WTC11 (cell line): Measurements from ENCODE around the gene PCDH9. TPM values are rescaled to one million over a fixed set of nuclear protein-coding genes. Genes with fewer than 3 reads are reported as not detected.

Experiments used
- ATAC-seq: fragments of 200-7000 bp; cut with Tn5 transposase; 2 replicates; pipeline ENCODE4 v1.10.0; 2021; ENCODE audit warnings: mild to moderate bottlenecking, moderate library complexity
- CTCF ChIA-PET: fragments of 300-600 bp; sonication (Branson Sonifier 250); formaldehyde crosslinking; loops from one replicate; lab custom pipeline; 2021; ENCODE audit warnings: antibody characterized with exemption; lab: Charles Lee
- POLR2A ChIA-PET: fragments of 350-600 bp; sonication (Branson Sonifier 250); formaldehyde crosslinking; loops from one replicate; lab custom pipeline; 2021; ENCODE audit warnings: antibody characterized with exemption; lab: Charles Lee
- DNase-seq: peaks from one replicate; pipeline ENCODE4 v3.0.0; 2021; ENCODE audit warnings: low spot score
- H3K27ac Mint-ChIP-seq: 2 replicates; pipeline ENCODE4 v1.8.0; 2021; ENCODE audit warnings: mixed read lengths
- H3K27me3 Mint-ChIP-seq: 2 replicates; pipeline ENCODE4 v1.8.0; 2021; ENCODE audit warnings: low read depth, mild to moderate bottlenecking, moderate library complexity, mixed read lengths
- H3K36me3 Mint-ChIP-seq: 2 replicates; pipeline ENCODE4 v1.8.0; 2021; ENCODE audit warnings: mixed read lengths
- H3K4me1 Mint-ChIP-seq: 2 replicates; pipeline ENCODE4 v1.8.0; 2022; ENCODE audit warnings: mixed read lengths
- H3K4me3 Mint-ChIP-seq: 2 replicates; pipeline ENCODE4 v1.8.0; 2021; ENCODE audit warnings: mild to moderate bottlenecking, moderate library complexity, mixed read lengths
- H3K9me3 Mint-ChIP-seq: 2 replicates; pipeline ENCODE4 v1.8.0; 2021; ENCODE audit warnings: mixed read lengths
- ARID4B ChIP-seq: sonication (generic); formaldehyde crosslinking; IDR thresholded peaks from 2 replicates; pipeline ENCODE4 v1.8.0; 2023; ENCODE audit warnings: missing genetic modification reagents, mild to moderate bottlenecking, borderline replicate concordance
- CBFB ChIP-seq: sonication (generic); formaldehyde crosslinking; IDR thresholded peaks from 2 replicates; pipeline ENCODE4 v1.8.1; 2022; ENCODE audit warnings: mild to moderate bottlenecking, low read depth, missing genetic modification reagents
- CREB1 ChIP-seq: sonication (generic); formaldehyde crosslinking; IDR thresholded peaks from 2 replicates; pipeline ENCODE4 v1.8.0; 2023; ENCODE audit warnings: mild to moderate bottlenecking, missing genetic modification reagents
- CREM ChIP-seq: sonication (generic); formaldehyde crosslinking; IDR thresholded peaks from 2 replicates; pipeline ENCODE4 v1.8.1; 2022; ENCODE audit warnings: mild to moderate bottlenecking, missing genetic modification reagents, moderate library complexity
- E2F5 ChIP-seq: sonication (generic); formaldehyde crosslinking; IDR thresholded peaks from 2 replicates; pipeline ENCODE4 v1.8.1; 2022; ENCODE audit warnings: mild to moderate bottlenecking, moderate library complexity, missing genetic modification reagents
- FOXP4 ChIP-seq: sonication (generic); formaldehyde crosslinking; IDR thresholded peaks from 2 replicates; pipeline ENCODE4 v1.8.0; 2022; ENCODE audit warnings: mild to moderate bottlenecking, missing genetic modification reagents
- GTF2I ChIP-seq: fragments of 250-450 bp; sonication (Bioruptor Pico); conservative IDR thresholded peaks from 2 replicates; pipeline ENCODE4 v1.4.0; 2021; ENCODE audit warnings: mild to moderate bottlenecking
- IRF1 ChIP-seq: sonication (generic); formaldehyde crosslinking; IDR thresholded peaks from 2 replicates; pipeline ENCODE4 v1.8.0; 2023; ENCODE audit warnings: missing genetic modification reagents
- KAT7 ChIP-seq: sonication (generic); formaldehyde crosslinking; IDR thresholded peaks from 2 replicates; pipeline ENCODE4 v1.8.1; 2023; ENCODE audit warnings: missing genetic modification reagents, mild to moderate bottlenecking, borderline replicate concordance
- NFATC4 ChIP-seq: fragments of 250-450 bp; sonication (Bioruptor Pico); IDR thresholded peaks from 2 replicates; pipeline ENCODE4 v1.9.0; 2021; ENCODE audit warnings: mild to moderate bottlenecking
- NR1H2 ChIP-seq: sonication (generic); formaldehyde crosslinking; IDR thresholded peaks from 2 replicates; pipeline ENCODE4 v1.9.0; 2021; ENCODE audit warnings: mild to moderate bottlenecking, moderate library complexity, missing genetic modification reagents
- NR2C2 ChIP-seq: sonication (generic); formaldehyde crosslinking; IDR thresholded peaks from 2 replicates; pipeline ENCODE4 v1.8.0; 2022; ENCODE audit warnings: mild to moderate bottlenecking, missing genetic modification reagents
- NR3C1 ChIP-seq: sonication (generic); formaldehyde crosslinking; conservative IDR thresholded peaks from 2 replicates; pipeline ENCODE4 v1.8.1; 2023; ENCODE audit warnings: low read depth, mild to moderate bottlenecking, missing genetic modification reagents
- PRDM15 ChIP-seq: sonication (generic); formaldehyde crosslinking; IDR thresholded peaks from 2 replicates; pipeline ENCODE4 v1.8.0; 2022; ENCODE audit warnings: missing genetic modification reagents
- PRRX2 ChIP-seq: fragments of 250-450 bp; sonication (Bioruptor Pico); IDR thresholded peaks from 2 replicates; pipeline ENCODE4 v1.8.0; 2021; ENCODE audit warnings: mild to moderate bottlenecking
- SMAD4 ChIP-seq: sonication (generic); formaldehyde crosslinking; IDR thresholded peaks from 2 replicates; pipeline ENCODE4 v1.8.0; 2022; ENCODE audit warnings: mild to moderate bottlenecking, missing genetic modification reagents
- TEAD1 ChIP-seq: sonication (generic); formaldehyde crosslinking; IDR thresholded peaks from 2 replicates; pipeline ENCODE4 v1.8.0; 2022; ENCODE audit warnings: mild to moderate bottlenecking, missing genetic modification reagents
- TP53 ChIP-seq: sonication (generic); formaldehyde crosslinking; IDR thresholded peaks from 2 replicates; pipeline ENCODE4 v1.8.1; 2023; ENCODE audit warnings: mild to moderate bottlenecking, missing genetic modification reagents
- ZBTB43 ChIP-seq: sonication (generic); formaldehyde crosslinking; IDR thresholded peaks from 2 replicates; pipeline ENCODE4 v1.8.1; 2023; ENCODE audit warnings: mild to moderate bottlenecking, missing genetic modification reagents
- ZNF121 ChIP-seq: sonication (generic); formaldehyde crosslinking; IDR thresholded peaks from 2 replicates; pipeline ENCODE4 v1.8.0; 2023; ENCODE audit warnings: missing genetic modification reagents
- ZNF416 ChIP-seq: fragments of 250-450 bp; sonication (Bioruptor Pico); IDR thresholded peaks from 2 replicates; pipeline ENCODE4 v1.9.0; 2021; ENCODE audit warnings: mild to moderate bottlenecking, inconsistent platforms
- total RNA-seq: library from RNA; stranded (reverse); gene quantifications from 3 replicates; pipeline ENCODE4 v1.2.3, GENCODE V29; 2021

Gene PCDH9
- total RNA-seq, 1 experiment from 2014 or later: 0.48 TPM

GRCh38 chr13:67075239-67075638 lies 154.9 kb downstream of the PCDH9 start (continued):
- TF ChIP-seq IRF1 (CRISPR knock-in tag) (no peak), GTF2I (CRISPR knock-in tag) (no peak), FOXP4 (CRISPR knock-in tag) (no peak), TEAD1 (CRISPR knock-in tag) (no peak), SMAD4 (CRISPR knock-in tag) (no peak), CREB1 (no peak), ZNF416 (CRISPR knock-in tag) (no peak), CBFB (CRISPR knock-in tag) (no peak), PRDM15 (no peak)

- Mint-ChIP-seq H3K36me3 (no peaks in the 10 kb centered on the region), H3K27me3 (peaks cover 4% of the 10 kb centered on the region), H3K4me1 (peaks cover 15% of the 10 kb centered on the region), H3K9me3 (no peaks in the 10 kb centered on the region), H3K27ac (no peak overlapping the region), H3K4me3 (no peak overlapping the region)
- DNase-seq: no peak
- ChIA-PET POLR2A (no interaction called here), CTCF (interaction anchor here (0.6 kb wide), 1 partner anchor 169 kb away, joined by 3 read pairs; no protein-coding TSS in a partner anchor)
- ATAC-seq: no peak
- TF ChIP-seq ZBTB43 (CRISPR knock-in tag): no peak
- no peak for TF ChIP-seq NR1H2 (CRISPR knock-in tag)
- no peak for TF ChIP-seq ARID4B
- no peak for TF ChIP-seq IRF1 (CRISPR knock-in tag)
- no peak for TF ChIP-seq E2F5 (CRISPR knock-in tag)
- no peak for TF ChIP-seq NR2C2 (CRISPR knock-in tag)
- TF ChIP-seq ZNF121: no peak
- TF ChIP-seq NR3C1 (CRISPR knock-in tag): no peak
- no peak for TF ChIP-seq PRRX2 (CRISPR knock-in tag)
- no peak for TF ChIP-seq TP53 (CRISPR knock-in tag)
- no peak for TF ChIP-seq CREM
- no peak for TF ChIP-seq NFATC4 (CRISPR knock-in tag)
- TF ChIP-seq KAT7 (CRISPR knock-in tag): no peak
Measured at GRCh38 chr13:67071918-67072598, 158.1 kb downstream of the PCDH9 start.
